EH (cell line): Measurements from ENCODE around the gene PRCD.
"Not testable (repeated sequence)": the region's sequence is repeated elsewhere in the genome, so short reads cannot be mapped to it uniquely, and the experiment has no call there.

Experiments used
- DNase-seq: peaks from one replicate; pipeline ENCODE4 v3.0.0-alpha.2; 2015; ENCODE audit warnings: low read depth

Gene PRCD

DNA sequence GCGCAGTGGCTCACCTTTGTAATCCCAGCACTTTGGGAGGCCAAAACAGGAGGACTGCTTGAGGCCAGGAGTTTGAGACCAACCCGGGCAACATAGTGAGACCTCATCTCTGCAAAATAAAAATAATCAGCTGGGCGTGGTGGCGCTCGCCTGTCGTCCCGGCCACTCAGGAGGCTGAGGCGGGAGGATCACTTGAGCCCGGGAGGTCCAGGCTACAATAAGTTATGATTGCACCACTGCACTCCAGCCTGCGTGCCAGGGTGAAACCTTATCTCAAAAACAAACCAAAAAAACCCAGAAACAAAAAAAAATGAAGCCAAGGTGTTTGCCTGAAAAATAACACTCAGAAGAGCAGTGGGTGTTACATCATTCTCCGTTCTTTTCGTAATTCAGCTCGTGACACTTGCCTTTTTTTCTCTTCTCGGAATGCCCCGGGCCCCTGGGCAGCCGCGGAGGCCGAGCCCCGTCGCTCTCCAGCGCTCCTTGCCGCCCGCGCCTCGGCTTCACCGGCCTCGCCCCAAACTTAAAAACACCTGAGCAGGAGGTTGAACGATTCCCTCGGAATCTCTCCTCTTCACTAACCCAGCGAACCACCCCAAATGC, 17.0 kb downstream of the PRCD start:
- DNase-seq = peak; percentile 36

DNA sequence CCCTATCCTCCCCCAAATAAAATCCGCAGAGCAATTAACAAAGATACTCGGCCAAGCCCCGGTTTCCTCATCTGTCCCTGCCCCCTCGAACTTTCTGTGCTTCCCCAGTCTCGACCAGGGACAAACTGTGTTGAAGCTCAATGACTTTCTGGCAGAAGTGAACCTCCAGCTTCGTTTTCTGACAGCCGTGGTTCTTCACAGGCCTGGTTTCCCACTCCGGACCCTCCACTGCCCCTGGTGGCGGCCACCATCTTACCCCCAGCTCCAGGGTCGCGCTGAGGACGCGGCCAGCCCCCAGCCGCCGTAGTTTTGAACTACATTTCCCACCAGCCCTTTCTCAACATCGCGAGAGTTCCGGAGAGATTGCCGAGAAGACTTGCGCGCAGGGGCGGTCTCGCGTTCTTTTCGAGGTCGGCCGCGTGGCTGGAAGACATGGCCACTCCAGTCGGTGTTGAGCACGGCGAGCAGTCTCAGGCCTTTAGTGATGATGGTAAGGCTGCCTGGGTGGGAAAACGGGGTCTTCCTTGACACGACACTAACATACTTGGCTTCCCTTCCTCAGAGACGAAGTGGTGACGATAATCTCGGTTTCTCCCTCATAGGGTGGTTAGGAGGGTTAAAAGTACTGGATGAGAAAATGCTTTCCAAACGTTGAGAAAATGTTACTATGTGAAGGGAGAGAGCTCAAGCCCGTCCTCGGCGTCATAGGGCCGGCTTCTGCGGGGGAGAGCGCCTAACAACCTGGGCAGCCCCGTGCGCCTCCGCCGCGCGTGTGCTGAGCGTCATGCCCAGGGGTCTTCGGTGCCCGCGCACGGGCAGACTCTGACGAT, 17.7 kb downstream of the PRCD start:
- DNase-seq = peak; percentile 95

DNA sequence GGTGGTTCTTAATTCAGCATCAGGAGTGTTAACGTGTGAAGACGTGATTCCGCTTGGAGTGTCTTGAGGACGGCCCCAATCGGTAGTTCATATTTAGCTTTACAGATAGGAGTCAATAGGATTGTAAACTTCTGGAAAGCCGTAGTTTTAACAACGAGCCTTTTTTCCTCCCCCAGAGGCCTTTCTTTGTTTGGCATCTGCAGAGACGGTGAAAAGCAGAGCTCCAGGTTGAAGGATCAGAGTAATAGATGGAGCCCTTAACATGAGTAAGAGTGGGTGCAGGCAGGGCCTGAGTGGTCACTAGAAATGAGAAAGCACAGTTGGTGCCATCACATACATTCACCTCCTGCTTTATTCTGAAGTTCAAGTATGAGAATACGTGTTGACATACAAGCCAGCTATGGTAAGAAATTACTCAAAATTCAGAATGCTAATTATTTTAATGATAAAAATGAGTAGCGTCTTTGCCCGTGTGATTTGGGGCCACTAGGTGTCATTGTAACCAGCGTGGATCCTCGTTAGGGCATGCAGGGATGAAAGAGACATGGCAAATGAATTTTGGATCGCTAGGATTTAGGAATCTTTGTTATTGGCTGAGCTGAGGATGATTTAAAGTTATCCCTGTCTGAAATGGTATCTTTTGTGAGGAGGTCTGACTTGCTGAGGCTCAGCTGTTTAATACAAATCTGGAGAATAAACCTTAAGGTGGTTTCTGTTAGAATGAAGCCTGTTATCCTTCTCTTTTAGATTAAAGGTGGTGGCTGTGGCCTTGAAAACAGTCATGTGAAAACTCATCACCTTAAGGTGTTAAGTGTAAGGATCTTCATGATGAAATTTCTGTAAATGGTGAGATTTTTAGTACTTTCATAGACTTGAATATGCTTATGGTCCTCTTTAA, 18.6 kb downstream of the PRCD start:
- DNase-seq = peak; percentile 54

DNA sequence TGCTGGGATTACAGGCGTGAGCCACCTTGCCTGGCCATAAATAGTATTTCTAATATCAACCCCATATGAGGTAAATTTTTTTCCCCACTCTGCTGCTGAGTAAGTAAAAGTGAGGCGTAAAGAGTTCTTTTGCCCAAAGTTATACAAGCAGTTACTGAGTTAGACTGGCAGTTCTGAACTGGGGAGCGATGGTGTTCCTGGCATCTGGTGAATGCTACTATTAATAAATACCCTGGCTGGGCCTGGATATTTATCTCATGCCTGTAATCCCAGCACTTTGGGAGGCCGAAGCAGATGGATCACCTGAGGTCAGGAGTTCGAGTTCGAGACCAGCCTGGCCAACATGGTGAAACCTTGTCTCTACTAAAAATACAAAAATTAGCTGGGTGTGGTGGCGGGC, 19.6 kb downstream of the PRCD start:
- not testable (repeated sequence) for DNase-seq

GRCh38 chr17:76560036-76560876, 20.4 kb downstream of the PRCD start:
- DNase-seq = no peak

DNA sequence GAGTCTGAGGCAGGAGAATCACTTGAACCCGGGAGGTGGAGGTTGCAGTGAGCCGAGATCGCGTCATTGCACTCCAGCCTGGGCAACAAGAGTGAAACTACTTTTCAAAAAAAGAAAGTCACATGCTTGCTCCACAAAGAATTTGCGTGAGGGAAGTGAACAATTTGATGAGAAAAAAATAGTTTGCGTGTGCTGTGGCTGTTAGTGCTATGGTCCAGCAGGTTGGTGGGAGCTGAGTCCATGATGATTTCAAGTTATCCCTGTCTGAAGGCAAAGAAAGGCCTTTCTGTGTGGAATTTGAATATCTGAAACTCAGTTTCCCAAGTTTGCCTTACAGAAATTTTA, 21.0 kb downstream of the PRCD start:
- no peak for DNase-seq

GRCh38 chr17:76561332-76561731, 21.5 kb downstream of the PRCD start:
- DNase-seq = no peak

- DNase-seq = peak; percentile 82
These were observed 22.0 kb downstream of the PRCD start for GRCh38 chr17:76561799-76562268.

GRCh38 chr17:76562734-76563148, 22.9 kb downstream of the PRCD start:
- DNase-seq = peak; percentile 99

- DNase-seq = not testable (repeated sequence)
These were observed 23.5 kb downstream of the PRCD start for GRCh38 chr17:76563359-76563758.

DNA sequence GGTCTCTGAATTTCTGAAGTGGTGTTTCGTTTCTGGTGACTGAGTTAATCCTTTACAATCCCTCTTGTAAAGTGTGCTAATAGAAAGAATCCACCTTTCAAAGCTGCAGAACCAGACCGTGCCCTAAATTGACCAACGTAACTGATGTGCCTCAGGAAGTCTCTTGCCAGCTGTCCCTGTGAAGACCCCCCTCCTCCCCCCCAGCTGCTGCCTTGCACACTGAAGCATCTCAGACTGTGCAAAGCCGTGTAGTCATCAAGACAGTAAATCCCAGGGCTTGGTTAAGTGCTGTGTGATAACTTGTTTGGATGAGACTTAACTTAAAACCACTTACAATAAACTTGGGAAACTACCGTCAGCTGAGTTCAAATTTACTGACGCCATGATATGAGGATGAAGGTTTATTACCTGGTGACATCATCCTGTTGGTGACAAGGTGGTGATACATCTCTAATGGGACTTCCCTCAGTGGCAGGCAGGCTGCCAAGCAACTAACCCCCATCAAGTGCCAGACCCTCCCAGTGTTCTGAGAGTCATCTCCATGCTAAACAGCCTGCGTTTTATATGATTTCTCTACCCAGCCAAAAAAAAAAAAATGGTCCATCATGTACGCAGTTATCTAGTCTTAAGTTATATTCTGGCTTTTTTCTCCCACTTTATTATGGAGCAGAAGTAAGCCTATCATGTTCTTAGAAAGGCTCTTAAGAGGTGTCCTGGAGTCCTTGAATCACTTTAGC, 25.3 kb downstream of the PRCD start:
- DNase-seq = peak; percentile 57

DNA sequence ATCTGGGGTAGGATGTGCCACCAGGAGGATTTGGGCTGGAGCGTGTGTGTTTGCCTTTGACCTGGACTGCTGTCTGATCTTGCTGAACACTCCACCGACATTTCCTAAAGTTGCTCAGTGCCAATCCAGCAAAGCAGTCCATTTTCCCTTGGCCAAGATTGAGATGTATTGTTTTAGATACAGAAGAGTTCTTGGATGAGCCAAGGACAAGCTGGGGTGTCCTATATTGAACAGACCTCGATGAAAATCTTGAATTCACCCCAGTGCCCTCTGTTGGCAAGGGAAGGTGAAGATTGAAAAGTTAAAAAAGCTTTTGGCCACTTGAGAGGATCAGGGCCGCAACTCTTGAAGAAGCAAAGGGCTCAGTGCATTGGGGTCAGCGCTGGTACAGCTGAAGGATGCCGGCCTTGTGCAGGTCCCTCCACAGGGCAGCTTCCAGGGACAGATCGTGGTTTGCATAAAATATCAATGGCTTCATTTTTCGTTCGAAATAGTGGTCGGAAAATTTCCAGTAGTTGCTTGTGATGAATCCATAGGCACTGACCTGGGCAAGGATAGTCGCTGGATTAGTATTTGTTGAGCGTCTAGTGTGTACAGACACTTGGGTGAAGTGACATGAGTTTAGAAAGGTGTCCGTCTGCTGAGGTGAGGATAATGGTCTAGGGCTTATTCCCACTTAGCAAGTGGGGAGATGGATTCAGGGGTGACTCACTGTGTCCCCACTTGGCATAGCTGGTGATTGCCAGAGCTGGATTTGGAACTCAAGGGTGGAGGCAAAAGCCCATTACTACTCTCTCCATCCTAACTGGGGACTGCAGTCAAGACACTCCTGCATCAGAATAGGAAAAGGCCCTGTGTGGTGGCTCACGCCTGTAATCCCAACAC, 26.1 kb downstream of the PRCD start:
- no peak for DNase-seq

DNA sequence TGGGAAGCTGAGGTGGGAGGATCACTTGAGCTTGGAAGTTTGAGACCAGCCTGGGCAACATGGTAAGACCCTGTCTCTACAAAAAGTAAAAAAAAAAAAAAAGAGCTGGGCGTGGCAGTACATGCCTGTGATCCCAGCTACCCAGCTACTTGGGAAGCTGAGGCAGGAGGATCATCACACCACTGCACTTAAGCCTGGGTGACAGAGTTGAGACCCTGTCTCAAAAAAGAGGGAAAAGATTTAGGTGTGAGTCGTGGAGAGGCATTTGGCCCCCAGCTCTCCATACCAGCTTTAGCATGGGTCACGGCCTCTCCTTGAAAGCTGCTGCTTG, 26.7 kb downstream of the PRCD start:
- no peak for DNase-seq

GRCh38 chr17:76566988-76567431, 27.2 kb downstream of the PRCD start:
- DNase-seq = no peak

GRCh38 chr17:76567634-76568432, 28.0 kb downstream of the PRCD start:
- DNase-seq = no peak

DNA sequence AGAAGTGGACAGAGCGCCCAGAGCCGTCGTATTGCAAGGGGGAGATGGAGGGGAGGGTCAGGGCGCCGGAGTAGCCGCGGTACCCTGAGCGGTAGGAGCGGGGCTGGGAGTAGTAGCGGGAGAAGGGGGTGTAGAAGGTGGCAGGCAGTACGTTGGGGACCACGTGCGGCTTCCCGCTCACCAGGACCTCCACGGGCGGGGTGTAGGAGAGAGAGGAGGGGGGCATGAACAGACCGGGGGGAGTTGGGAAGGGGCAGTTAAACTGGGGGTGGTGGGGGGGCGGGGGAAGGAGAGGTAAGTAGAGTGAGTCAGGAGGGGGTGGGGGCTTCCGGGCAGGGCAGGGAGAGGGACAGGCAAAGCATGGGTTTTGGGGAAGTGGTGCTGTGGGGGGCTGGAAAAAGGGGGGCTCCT, 29.0 kb downstream of the PRCD start:
- DNase-seq = no peak

DNA sequence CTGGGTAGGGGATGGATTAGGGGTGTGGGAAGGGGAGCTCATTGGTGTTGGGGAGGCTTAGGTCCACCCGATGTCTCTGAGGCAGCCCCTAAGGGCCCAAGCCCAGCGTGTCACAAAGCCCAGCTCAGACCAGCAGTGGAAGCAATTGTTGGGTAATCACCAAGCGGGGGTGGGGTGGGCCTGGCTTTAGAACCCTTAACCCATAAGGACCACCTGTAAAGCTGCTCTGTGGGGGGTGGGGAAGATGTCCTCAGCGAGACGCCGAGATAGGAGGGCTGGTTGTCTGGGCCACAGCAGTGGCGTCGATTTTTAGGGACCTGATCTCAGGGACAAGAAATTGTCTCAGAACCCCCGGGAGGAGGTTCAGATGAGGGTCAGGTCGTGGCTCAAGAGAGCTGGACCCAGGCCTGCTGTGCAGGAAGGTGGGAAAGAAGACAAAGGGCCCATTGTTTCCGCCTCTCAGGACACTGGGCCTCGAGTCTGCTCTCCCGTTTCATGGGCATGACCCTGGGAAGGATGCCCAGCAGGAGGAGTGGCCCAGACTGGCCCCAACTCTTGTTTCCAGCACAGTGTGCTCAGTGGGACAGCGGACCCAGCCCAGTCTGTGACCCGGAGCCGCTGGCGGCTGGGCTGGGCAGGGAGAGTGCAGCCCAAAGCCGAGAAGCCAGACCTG, 29.9 kb downstream of the PRCD start:
- DNase-seq = no peak

DNA sequence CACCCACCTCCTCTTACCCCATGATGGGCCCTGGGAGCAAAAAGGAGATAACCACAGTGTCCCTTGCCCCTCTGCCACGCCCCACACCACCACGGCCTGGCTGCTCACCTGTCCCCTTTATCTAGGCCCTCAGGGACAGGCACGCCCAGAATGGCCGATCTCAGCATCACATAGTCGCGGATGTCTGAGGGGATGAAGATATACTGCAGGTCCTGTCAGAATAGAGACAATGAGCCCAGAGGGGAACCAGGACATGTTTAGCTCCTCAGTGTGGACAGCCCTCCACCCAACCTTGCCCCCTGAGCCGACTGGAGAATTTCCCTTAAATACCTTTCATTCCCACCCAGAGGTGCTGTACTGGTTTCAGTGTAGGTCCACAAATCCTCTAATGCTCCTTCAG, 30.6 kb downstream of the PRCD start:
- DNase-seq = no peak
